Measurements from ENCODE around the gene GPR107.

GPR107 gene

GRCh38 chr9:130027533-130028365 lies 26.0 kb upstream of the GPR107 start:
- Histone ChIP-seq H3K27ac (ENCODE audit: low read depth, low read length) (no peak overlapping the region), H3K36me3 (ENCODE audit: control insufficient read depth in 1 of 2, insufficient read depth in 2 of 2, low read length in 2 of 2) (no peaks in the 10 kb centered on the region), H3K4me3 (ENCODE audit: low read depth in 1 of 2, low read length in 2 of 2) (no peak overlapping the region), H3K27me3 (ENCODE audit: control insufficient read depth in 1 of 2, insufficient read depth in 2 of 2, low read length in 2 of 2) (no peaks in the 10 kb centered on the region), H3K4me1 (ENCODE audit: control insufficient read depth in 1 of 2, insufficient read depth in 2 of 2, low read length in 2 of 2) (peaks cover 4 to 29% of the 10 kb centered on the region in 2 donors), H3K9me3 (ENCODE audit: control insufficient read depth in 1 of 2, low read length in 2 of 2) (no peaks in the 10 kb centered on the region), H3K9ac (ENCODE audit: low read depth in 1 of 2, low read length in 2 of 2) (no peak overlapping the region)

GRCh38 chr9:130028493-130029222 lies 25.0 kb upstream of the GPR107 start:
- Histone ChIP-seq H3K36me3 (ENCODE audit: control insufficient read depth in 1 of 2, insufficient read depth in 2 of 2, low read length in 2 of 2) (no peaks in the 10 kb centered on the region), H3K9ac (ENCODE audit: low read depth in 1 of 2, low read length in 2 of 2) (no peak overlapping the region), H3K4me1 (ENCODE audit: control insufficient read depth in 1 of 2, insufficient read depth in 2 of 2, low read length in 2 of 2) (peaks cover 0 to 29% of the 10 kb centered on the region in 2 donors), H3K4me3 (ENCODE audit: low read depth in 1 of 2, low read length in 2 of 2) (no peak overlapping the region), H3K9me3 (ENCODE audit: control insufficient read depth in 1 of 2, low read length in 2 of 2) (no peaks in the 10 kb centered on the region), H3K27ac (ENCODE audit: low read depth, low read length) (no peak overlapping the region), H3K27me3 (ENCODE audit: control insufficient read depth in 1 of 2, insufficient read depth in 2 of 2, low read length in 2 of 2) (no peaks in the 10 kb centered on the region)

- Histone ChIP-seq H3K27ac (ENCODE audit: low read depth, low read length) (no peak overlapping the region), H3K9ac (ENCODE audit: low read depth in 1 of 2, low read length in 2 of 2) (no peak overlapping the region), H3K4me1 (ENCODE audit: control insufficient read depth in 1 of 2, insufficient read depth in 2 of 2, low read length in 2 of 2) (peaks cover 0 to 29% of the 10 kb centered on the region in 2 donors), H3K4me3 (ENCODE audit: low read depth in 1 of 2, low read length in 2 of 2) (no peak overlapping the region), H3K36me3 (ENCODE audit: control insufficient read depth in 1 of 2, insufficient read depth in 2 of 2, low read length in 2 of 2) (no peaks in the 10 kb centered on the region), H3K9me3 (ENCODE audit: control insufficient read depth in 1 of 2, low read length in 2 of 2) (no peaks in the 10 kb centered on the region), H3K27me3 (ENCODE audit: control insufficient read depth in 1 of 2, insufficient read depth in 2 of 2, low read length in 2 of 2) (no peaks in the 10 kb centered on the region)
These were observed 24.3 kb upstream of the GPR107 start for GRCh38 chr9:130029223-130029973.

- H3K4me1 ChIP-seq (ENCODE audit: control insufficient read depth in 1 of 2, insufficient read depth in 2 of 2, low read length in 2 of 2) = peaks cover 0 to 29% of the 10 kb centered on the region in 2 donors
- no peaks in the 10 kb centered on the region for H3K27me3 ChIP-seq (ENCODE audit: control insufficient read depth in 1 of 2, insufficient read depth in 2 of 2, low read length in 2 of 2)
- no peaks in the 10 kb centered on the region for H3K36me3 ChIP-seq (ENCODE audit: control insufficient read depth in 1 of 2, insufficient read depth in 2 of 2, low read length in 2 of 2)
- no peak overlapping the region for H3K4me3 ChIP-seq (ENCODE audit: low read depth in 1 of 2, low read length in 2 of 2)
- no peaks in the 10 kb centered on the region for H3K9me3 ChIP-seq (ENCODE audit: control insufficient read depth in 1 of 2, low read length in 2 of 2)
- no peak overlapping the region for H3K27ac ChIP-seq (ENCODE audit: low read depth, low read length)
- no peak overlapping the region for H3K9ac ChIP-seq (ENCODE audit: low read depth in 1 of 2, low read length in 2 of 2)
These were observed 23.0 kb upstream of the GPR107 start for GRCh38 chr9:130030651-130031127.

GRCh38 chr9:130034570-130034969 lies 19.1 kb upstream of the GPR107 start:
- Histone ChIP-seq H3K27me3 (ENCODE audit: control insufficient read depth in 1 of 2, insufficient read depth in 2 of 2, low read length in 2 of 2) (no peaks in the 10 kb centered on the region), H3K9me3 (ENCODE audit: control insufficient read depth in 1 of 2, low read length in 2 of 2) (no peaks in the 10 kb centered on the region), H3K4me3 (ENCODE audit: low read depth in 1 of 2, low read length in 2 of 2) (no peak overlapping the region), H3K36me3 (ENCODE audit: control insufficient read depth in 1 of 2, insufficient read depth in 2 of 2, low read length in 2 of 2) (no peaks in the 10 kb centered on the region), H3K4me1 (ENCODE audit: control insufficient read depth in 1 of 2, insufficient read depth in 2 of 2, low read length in 2 of 2) (peaks cover 5 to 17% of the 10 kb centered on the region in 2 donors), H3K9ac (ENCODE audit: low read depth in 1 of 2, low read length in 2 of 2) (no peak overlapping the region), H3K27ac (ENCODE audit: low read depth, low read length) (no peak overlapping the region)

- Histone ChIP-seq H3K4me1 (ENCODE audit: control insufficient read depth in 1 of 2, insufficient read depth in 2 of 2, low read length in 2 of 2) (peaks cover 7 to 9% of the 10 kb centered on the region in 2 donors), H3K4me3 (ENCODE audit: low read depth in 1 of 2, low read length in 2 of 2) (no peak overlapping the region), H3K27ac (ENCODE audit: low read depth, low read length) (no peak overlapping the region), H3K9ac (ENCODE audit: low read depth in 1 of 2, low read length in 2 of 2) (no peak overlapping the region), H3K27me3 (ENCODE audit: control insufficient read depth in 1 of 2, insufficient read depth in 2 of 2, low read length in 2 of 2) (peaks cover 2% of the 10 kb centered on the region in 2 donors), H3K9me3 (ENCODE audit: control insufficient read depth in 1 of 2, low read length in 2 of 2) (no peaks in the 10 kb centered on the region), H3K36me3 (ENCODE audit: control insufficient read depth in 1 of 2, insufficient read depth in 2 of 2, low read length in 2 of 2) (no peaks in the 10 kb centered on the region)
These were observed 17.6 kb upstream of the GPR107 start for GRCh38 chr9:130036099-130036498.

GRCh38 chr9:130039528-130040147 lies 14.1 kb upstream of the GPR107 start:
- Histone ChIP-seq H3K4me3 (ENCODE audit: low read depth in 1 of 2, low read length in 2 of 2) (peak overlapping the region; percentile 26 to 40), H3K27ac (ENCODE audit: low read depth, low read length) (no peak overlapping the region), H3K9ac (ENCODE audit: low read depth in 1 of 2, low read length in 2 of 2) (no peak overlapping the region), H3K36me3 (ENCODE audit: control insufficient read depth in 1 of 2, insufficient read depth in 2 of 2, low read length in 2 of 2) (no peaks in the 10 kb centered on the region), H3K27me3 (ENCODE audit: control insufficient read depth in 1 of 2, insufficient read depth in 2 of 2, low read length in 2 of 2) (peaks cover 19% of the 10 kb centered on the region in 2 donors), H3K9me3 (ENCODE audit: control insufficient read depth in 1 of 2, low read length in 2 of 2) (no peaks in the 10 kb centered on the region), H3K4me1 (ENCODE audit: control insufficient read depth in 1 of 2, insufficient read depth in 2 of 2, low read length in 2 of 2) (peaks cover 9 to 25% of the 10 kb centered on the region in 2 donors)

GRCh38 chr9:130040984-130041647 lies 12.6 kb upstream of the GPR107 start:
- Histone ChIP-seq H3K4me1 (ENCODE audit: control insufficient read depth in 1 of 2, insufficient read depth in 2 of 2, low read length in 2 of 2) (peaks cover 13 to 29% of the 10 kb centered on the region in 2 donors), H3K27ac (ENCODE audit: low read depth, low read length) (no peak overlapping the region), H3K9me3 (ENCODE audit: control insufficient read depth in 1 of 2, low read length in 2 of 2) (no peaks in the 10 kb centered on the region), H3K4me3 (ENCODE audit: low read depth in 1 of 2, low read length in 2 of 2) (peak overlapping the region; percentile 77 to 79), H3K9ac (ENCODE audit: low read depth in 1 of 2, low read length in 2 of 2) (peak overlapping the region; percentile 70 to 78), H3K36me3 (ENCODE audit: control insufficient read depth in 1 of 2, insufficient read depth in 2 of 2, low read length in 2 of 2) (no peaks in the 10 kb centered on the region), H3K27me3 (ENCODE audit: control insufficient read depth in 1 of 2, insufficient read depth in 2 of 2, low read length in 2 of 2) (peaks cover 19 to 22% of the 10 kb centered on the region in 2 donors)

- Histone ChIP-seq H3K4me1 (ENCODE audit: control insufficient read depth in 1 of 2, insufficient read depth in 2 of 2, low read length in 2 of 2) (peaks cover 9 to 26% of the 10 kb centered on the region in 2 donors), H3K4me3 (ENCODE audit: low read depth in 1 of 2, low read length in 2 of 2) (peak overlapping the region; percentile 77 to 79), H3K36me3 (ENCODE audit: control insufficient read depth in 1 of 2, insufficient read depth in 2 of 2, low read length in 2 of 2) (no peaks in the 10 kb centered on the region), H3K27me3 (ENCODE audit: control insufficient read depth in 1 of 2, insufficient read depth in 2 of 2, low read length in 2 of 2) (peaks cover 19 to 22% of the 10 kb centered on the region in 2 donors), H3K27ac (ENCODE audit: low read depth, low read length) (peak overlapping the region; percentile 81), H3K9ac (ENCODE audit: low read depth in 1 of 2, low read length in 2 of 2) (peak overlapping the region; percentile 70 to 78), H3K9me3 (ENCODE audit: control insufficient read depth in 1 of 2, low read length in 2 of 2) (no peaks in the 10 kb centered on the region)
These were observed 11.9 kb upstream of the GPR107 start for GRCh38 chr9:130041648-130042405.

All from duodenal mucosa (tissue), 2 donors.